GM12878 (cell line): ENCODE data around the gene GPC3. TPM values are rescaled to one million over a fixed set of nuclear protein-coding genes. Genes with fewer than 3 reads are reported as not detected.

Experiments used
- ATAC-seq: fragments of 200-7000 bp; cut with Tn5 transposase; 3 replicates; pipeline ENCODE4 v1.9.1; 2020; ENCODE audit warnings: mild to moderate bottlenecking, moderate library complexity
- BruUV-seq: library from RNA; stranded (reverse); fragments of 400-500 nt; replicated peaks from 2 replicates; lab custom pipeline; 2021; lab: Mats Ljungman, UMichigan
- CTCF ChIA-PET: fragments of 300-600 bp; sonication (Branson Sonifier 250); formaldehyde crosslinking; extraction: SDS; loops from one replicate; lab custom pipeline; 2021; ENCODE audit warnings: inconsistent platforms; lab: Yijun Ruan, JAX
- POLR2A ChIA-PET: fragments of 350-600 bp; formaldehyde crosslinking; extraction: SDS; loops from one replicate; lab custom pipeline; 2021; ENCODE audit warnings: inconsistent platforms; lab: Charles Lee
- RAD21 ChIA-PET: fragments of 300-600 bp; sonication (Branson Sonifier 250); formaldehyde crosslinking; loops from one replicate; lab custom pipeline; 2023; ENCODE audit warnings: antibody characterized with exemption; ENCODE audit not compliant: unreplicated experiment; lab: Charles Lee
- SMC1A ChIA-PET: fragments of 300-600 bp; sonication (Branson Sonifier 250); formaldehyde crosslinking; loops from one replicate; lab custom pipeline; 2023; ENCODE audit not compliant: unreplicated experiment, uncharacterized antibody; lab: Charles Lee
- DNase-seq: peaks from one replicate; pipeline ENCODE4 v3.0.0-alpha.2; 2011; ENCODE audit warnings: low read depth, low spot score
- FAIRE-seq: peaks from 3 replicates; lab custom pipeline; 2011; peaks lifted over from hg19 to GRCh38; lab: Jason Lieb, UNC
- H2AFZ ChIP-seq: 2 replicates; pipeline ENCODE4 v1.6.0; 2011; ENCODE audit warnings: low read depth, low read length, control low read depth; ENCODE audit not compliant: control insufficient read depth
- H3K27ac ChIP-seq: 2 replicates; pipeline ENCODE4 v1.5.1; 2011; ENCODE audit warnings: control low read depth; ENCODE audit not compliant: control insufficient read depth, insufficient read depth
- H3K27me3 ChIP-seq, 2 experiments: replicated peaks in 1 of 2; 2 replicates each; pipeline versions ENCODE4 v1.6.0 to v1.6.1; 2011; ENCODE audit warnings: low read length in 1 of 2; ENCODE audit not compliant: control insufficient read depth in 2 of 2, insufficient read depth in 2 of 2
- H3K36me3 ChIP-seq, 2 experiments: 2 replicates each; pipeline ENCODE4 v1.5.1; 2011; ENCODE audit warnings: low read length in 1 of 2; ENCODE audit not compliant: control insufficient read depth in 2 of 2, insufficient read depth in 2 of 2
- H3K4me1 ChIP-seq: 2 replicates; pipeline ENCODE4 v1.6.1; 2011; ENCODE audit warnings: mild to moderate bottlenecking, low read length, moderate library complexity, mixed read lengths; ENCODE audit not compliant: control insufficient read depth, insufficient read depth
- H3K4me2 ChIP-seq: 2 replicates; pipeline ENCODE4 v1.6.0; 2011; ENCODE audit warnings: control low read depth; ENCODE audit not compliant: control insufficient read depth, insufficient read depth
- H3K4me3 ChIP-seq: fragments of 200-600 bp; sonication (generic); 2 replicates; pipeline ENCODE4 v1.5.1; 2016
- H3K79me2 ChIP-seq: 2 replicates; pipeline ENCODE4 v1.6.0; 2011; ENCODE audit warnings: low read length; ENCODE audit not compliant: control insufficient read depth, insufficient read depth
- H3K9ac ChIP-seq: 2 replicates; pipeline ENCODE4 v1.8.0; 2011; ENCODE audit warnings: low read length, control low read depth, mixed read lengths; ENCODE audit not compliant: control insufficient read depth, insufficient read depth
- H3K9me3 ChIP-seq: replicated peaks from 3 replicates; pipeline ENCODE4 v1.5.1; 2011; ENCODE audit warnings: mild to moderate bottlenecking, low read length; ENCODE audit not compliant: control insufficient read depth, insufficient read depth
- H4K20me1 ChIP-seq: 2 replicates; pipeline ENCODE4 v1.6.0; 2011; ENCODE audit not compliant: control insufficient read depth, insufficient read depth
- ATF3 ChIP-seq: IDR thresholded peaks from 2 replicates; pipeline ENCODE4 v1.6.1; 2011; ENCODE audit warnings: low read depth, mild to moderate bottlenecking, low read length, moderate library complexity, borderline replicate concordance; ENCODE audit errors: extremely low read depth
- CTCF ChIP-seq, 3 experiments: IDR thresholded peaks in 2 of 3; conservative IDR thresholded peaks in 1 of 3; 2 replicates each; pipeline ENCODE4 v1.5.1; 2011; ENCODE audit warnings: low read depth in 3 of 3, low read length in 3 of 3, mild to moderate bottlenecking in 3 of 3, control low read depth in 2 of 3, moderate library complexity in 2 of 3, inconsistent platforms in 1 of 3, mixed read lengths in 1 of 3; ENCODE audit not compliant: control insufficient read depth in 2 of 3, insufficient read depth in 1 of 3; ENCODE audit errors: extremely low read depth in 1 of 3
- DPF2 ChIP-seq: fragments of 450-650 bp; IDR thresholded peaks from 2 replicates; pipeline ENCODE4 v1.6.1; 2017; ENCODE audit warnings: mild to moderate bottlenecking
- EP300 ChIP-seq, 2 experiments: fragments of 150-350 bp in 1 of 2; IDR thresholded peaks; 2 replicates each; pipeline ENCODE4 v1.6.1; 2011 to 2012; ENCODE audit warnings: low read depth in 2 of 2, low read length in 2 of 2, borderline replicate concordance in 1 of 2, improper control_type of control experiment in 1 of 2, inconsistent platforms in 1 of 2; ENCODE audit not compliant: control insufficient read depth in 1 of 2
- RAD21 ChIP-seq: IDR thresholded peaks from 2 replicates; pipeline ENCODE4 v1.6.1; 2011; ENCODE audit warnings: mild to moderate bottlenecking, low read depth, low read length, moderate library complexity; ENCODE audit not compliant: insufficient read depth
- SMARCA5 ChIP-seq: fragments of 450-650 bp; IDR thresholded peaks from 2 replicates; pipeline ENCODE4 v1.6.1; 2017; ENCODE audit warnings: mild to moderate bottlenecking
- SMC3 ChIP-seq: IDR thresholded peaks from 2 replicates; pipeline ENCODE4 v1.6.1; 2011; ENCODE audit warnings: low read length, improper control_type of control experiment, borderline replicate concordance
- ZNF207 ChIP-seq: fragments of 450-650 bp; IDR thresholded peaks from 2 replicates; pipeline ENCODE4 v1.6.1; 2014; ENCODE audit warnings: antibody characterized with exemption, mild to moderate bottlenecking, borderline replicate concordance
- WGBS: methylation state at CpG from one replicate; pipeline ENCODE4 v1.1.6; 2016; ENCODE audit warnings: low lambda C conversion rate; ENCODE audit not compliant: insufficient replicate concordance, insufficient coverage; ENCODE audit errors: missing lambda C conversion rate; 5-methylcytosine and 5-hydroxymethylcytosine counted together
- in situ Hi-C: fragments of 300-500 bp; cut with MboI; formaldehyde crosslinking; loops from 9 replicates; pipeline ENCODE4 v1.14.3; 2018; ENCODE audit warnings: mixed read lengths
- intact Hi-C: fragments of 100-400 bp; cut with micrococcal nuclease; formaldehyde crosslinking; loops from one replicate; pipeline ENCODE4 v1.14.2; 2022; ENCODE audit not compliant: unreplicated experiment
- polyA plus RNA-seq, 11 experiments: library from polyadenylated mRNA; depleted of rRNA in 4 of 11; unstranded in 6 of 11; stranded (reverse) in 5 of 11; fragments of >200 nt; fragmentation: Nextera tagmentation in 4 of 11; fragmentation: Illumina TruSeq in 1 of 11; extraction: Ambion mirVana in 4 of 11; extraction: Trizol in 1 of 11; gene quantifications; 1 replicate in 1 of 11; 2 replicates in 10 of 11; pipeline versions ENCODE4 v1.2.1 to v1.2.3, GENCODE V29; 2011 to 2016; ENCODE audit warnings: inconsistent platforms in 2 of 11, missing spikeins in 2 of 11, low read depth in 1 of 11
- total RNA-seq, 4 experiments: library from RNA; depleted of rRNA in 3 of 4; stranded (reverse); fragments of >200 nt in 3 of 4; fragmentation: Illumina TruSeq in 1 of 4; extraction: Trizol in 1 of 4; gene quantifications; 2 replicates each; pipeline versions ENCODE4 v1.2.1 to v1.2.3, GENCODE V29; 2013 to 2021
- TF ChIP-seq, protein P1 (sequence below): IDR thresholded peaks from 2 replicates; pipeline ENCODE4 v1.6.1; 2012; ENCODE audit warnings: low read depth, low read length, improper control_type of control experiment
- TF ChIP-seq, protein P2 (sequence below): fragments of 450-650 bp; formaldehyde crosslinking; IDR thresholded peaks from 2 replicates; pipeline ENCODE4 v1.4.0; 2022; ENCODE audit warnings: mild to moderate bottlenecking, moderate library complexity

The GPC3 gene
- total and polyA plus RNA-seq, 10 of the 15 experiments (the other 5 are each of a cell fraction or from before 2014, with no cell fraction given): 0.09 to 0.82 TPM; not detected in 8

- no peak for TF ChIP-seq EP300 (IDR thresholded peaks at IDR 0.05; ENCODE audit: borderline replicate concordance in 1 of 2, control insufficient read depth in 1 of 2, low read depth in 2 of 2, low read length in 2 of 2)
- no peak for TF ChIP-seq DPF2
- TF ChIP-seq, protein P1, sequence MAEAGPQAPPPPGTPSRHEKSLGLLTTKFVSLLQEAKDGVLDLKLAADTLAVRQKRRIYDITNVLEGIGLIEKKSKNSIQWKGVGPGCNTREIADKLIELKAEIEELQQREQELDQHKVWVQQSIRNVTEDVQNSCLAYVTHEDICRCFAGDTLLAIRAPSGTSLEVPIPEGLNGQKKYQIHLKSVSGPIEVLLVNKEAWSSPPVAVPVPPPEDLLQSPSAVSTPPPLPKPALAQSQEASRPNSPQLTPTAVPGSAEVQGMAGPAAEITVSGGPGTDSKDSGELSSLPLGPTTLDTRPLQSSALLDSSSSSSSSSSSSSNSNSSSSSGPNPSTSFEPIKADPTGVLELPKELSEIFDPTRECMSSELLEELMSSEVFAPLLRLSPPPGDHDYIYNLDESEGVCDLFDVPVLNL: no peak
Observed at GRCh38 chrX:133793626-133794025, 191.8 kb downstream of the GPC3 start (continued).

DNA sequence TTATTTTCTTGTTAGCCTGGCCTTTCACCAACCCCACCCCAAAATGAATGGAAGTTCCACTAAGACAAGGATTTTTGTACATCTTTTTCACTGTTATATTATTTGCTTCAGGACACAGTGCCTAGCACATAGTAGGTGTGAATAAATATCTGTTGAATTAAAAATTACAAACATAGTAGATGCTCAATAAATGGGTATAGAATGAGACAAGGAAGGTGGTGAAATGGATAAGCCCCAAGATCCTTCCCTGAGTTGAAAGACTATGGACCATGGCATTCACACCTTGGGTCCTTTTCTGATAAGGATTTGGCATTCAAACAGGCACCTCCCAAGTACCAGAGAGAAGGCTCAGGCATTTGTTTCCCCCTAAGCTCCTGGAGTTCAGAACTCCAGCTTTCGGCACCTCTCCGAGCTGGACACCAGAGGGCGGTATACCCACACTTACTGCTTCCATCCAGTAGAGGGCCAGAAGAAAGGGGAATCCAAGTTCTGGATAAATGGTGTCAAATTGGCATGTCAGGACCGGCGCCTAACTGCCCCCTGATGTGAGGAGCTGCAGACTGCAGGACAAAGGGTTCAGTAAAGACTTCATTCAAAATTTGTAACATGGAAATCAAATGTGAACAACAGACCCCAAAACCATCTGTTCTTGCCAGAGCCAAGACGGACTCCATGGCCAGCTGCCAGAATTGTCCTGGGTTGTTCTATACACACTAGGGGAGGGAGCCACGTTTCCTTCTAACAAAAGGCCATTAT is 193.0 kb downstream of the GPC3 start:
- SMC1A ChIA-PET: interaction anchor here (0.6 to 2.7 kb wide), 10 partner anchors 12 to 585 kb away, joined by 3 to 34 read pairs (median 6); no protein-coding TSS in a partner anchor
- RAD21 ChIA-PET: interaction anchor here (1.0 to 3.9 kb wide), 6 partner anchors 126 to 604 kb away, joined by 4 to 29 read pairs (median 8); no protein-coding TSS in a partner anchor
- intact Hi-C loops: loop anchor here (1.0 to 2.0 kb wide), 4 partner anchors 129 to 462 kb away; no protein-coding TSS in a partner anchor
- Histone ChIP-seq H3K79me2 (no peaks in the 10 kb centered on the region), H3K9me3 (no peaks in the 10 kb centered on the region), H2AFZ (no peak overlapping the region), H3K4me1 (no peaks in the 10 kb centered on the region), H3K4me2 (no peak overlapping the region), H4K20me1 (no peaks in the 10 kb centered on the region), H3K36me3 (no peaks in the 10 kb centered on the region), H3K9ac (no peak overlapping the region), H3K27me3 (no peaks in the 10 kb centered on the region), H3K27ac (no peak overlapping the region), H3K4me3 (no peak overlapping the region)
- FAIRE-seq (peak; percentile 81), ATAC-seq (peak; percentile 94), DNase-seq (peak; percentile 15)
- whole genome bisulfite sequencing: 6% methylated on average over 7 of the region's 7 CpGs
- in situ Hi-C loops: no loop called here
- POLR2A ChIA-PET: no interaction called here
- CTCF ChIA-PET: interaction anchor here (0.6 to 4.2 kb wide), 30 partner anchors 9 to 672 kb away, joined by 3 to 77 read pairs (median 4); no protein-coding TSS in a partner anchor
- no TSS peak for BruUV-seq
- TF ChIP-seq SMARCA5: peak; percentile 50; the same call in 1 of the 2 replicates
- TF ChIP-seq SMC3: peak; percentile 85
- peak; percentile 99; a peak in 5 of 6 replicates for TF ChIP-seq CTCF (IDR thresholded peaks at IDR 0.05 in 2 of 3, conservative IDR thresholded peaks at IDR 0.05 in 1 of 3; ENCODE audit: control insufficient read depth in 2 of 3, extremely low read depth in 1 of 3, insufficient read depth in 1 of 3, low read depth in 3 of 3, low read length in 3 of 3)
- 0 out of 2 replicates have a peak, but pooled peaks have one; percentile 25 for TF ChIP-seq ATF3
- TF ChIP-seq ZNF207: no peak
- peak; percentile 90 for TF ChIP-seq RAD21
- TF ChIP-seq, protein P2, sequence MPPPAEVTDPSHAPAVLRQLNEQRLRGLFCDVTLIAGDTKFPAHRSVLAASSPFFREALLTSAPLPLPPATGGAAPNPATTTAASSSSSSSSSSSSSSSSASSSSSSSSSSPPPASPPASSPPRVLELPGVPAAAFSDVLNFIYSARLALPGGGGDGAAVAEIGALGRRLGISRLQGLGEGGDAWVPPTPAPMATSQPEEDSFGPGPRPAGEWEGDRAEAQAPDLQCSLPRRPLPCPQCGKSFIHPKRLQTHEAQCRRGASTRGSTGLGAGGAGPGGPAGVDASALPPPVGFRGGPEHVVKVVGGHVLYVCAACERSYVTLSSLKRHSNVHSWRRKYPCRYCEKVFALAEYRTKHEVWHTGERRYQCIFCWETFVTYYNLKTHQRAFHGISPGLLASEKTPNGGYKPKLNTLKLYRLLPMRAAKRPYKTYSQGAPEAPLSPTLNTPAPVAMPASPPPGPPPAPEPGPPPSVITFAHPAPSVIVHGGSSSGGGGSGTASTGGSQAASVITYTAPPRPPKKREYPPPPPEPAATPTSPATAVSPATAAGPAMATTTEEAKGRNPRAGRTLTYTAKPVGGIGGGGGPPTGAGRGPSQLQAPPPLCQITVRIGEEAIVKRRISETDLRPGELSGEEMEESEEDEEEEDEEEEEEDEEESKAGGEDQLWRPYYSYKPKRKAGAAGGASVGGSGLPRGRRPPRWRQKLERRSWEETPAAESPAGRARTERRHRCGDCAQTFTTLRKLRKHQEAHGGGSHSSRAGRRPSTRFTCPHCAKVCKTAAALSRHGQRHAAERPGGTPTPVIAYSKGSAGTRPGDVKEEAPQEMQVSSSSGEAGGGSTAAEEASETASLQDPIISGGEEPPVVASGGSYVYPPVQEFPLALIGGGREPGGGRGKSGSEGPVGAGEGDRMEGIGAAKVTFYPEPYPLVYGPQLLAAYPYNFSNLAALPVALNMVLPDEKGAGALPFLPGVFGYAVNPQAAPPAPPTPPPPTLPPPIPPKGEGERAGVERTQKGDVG: no peak
